GM21717 (cell line): ENCODE data around the gene C10orf53.
"Not testable (repeated sequence)": the region's sequence is repeated elsewhere in the genome, so short reads cannot be mapped to it uniquely, and the experiment has no call there.

Source experiments
- ATAC-seq: cut with Tn5 transposase; IDR thresholded peaks from one replicate; pipeline ENCODE4 v1.9.1; 2021; ENCODE audit warnings: mild to moderate bottlenecking, moderate library complexity; ENCODE audit not compliant: unreplicated experiment

C10orf53 gene

DNA sequence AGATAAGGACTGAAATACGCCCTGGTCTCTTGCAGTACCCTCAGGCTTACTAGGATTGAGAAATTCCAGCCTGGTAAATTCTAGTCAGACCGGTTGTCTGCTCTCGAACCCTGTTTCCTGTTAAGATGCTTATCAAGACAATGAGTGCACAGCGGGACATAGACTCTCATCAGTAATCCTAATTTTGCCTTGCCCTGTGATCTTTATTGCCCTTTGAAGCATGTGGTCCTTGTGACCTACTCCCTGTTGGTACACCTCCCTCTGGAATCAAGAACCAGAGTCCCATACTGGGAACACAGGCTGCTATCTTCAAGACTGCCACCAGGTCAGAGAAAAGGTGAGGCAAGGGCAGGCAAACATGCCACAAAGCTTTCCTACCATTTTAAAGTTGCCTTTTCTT is 7.2 kb downstream of the C10orf53 start:
- no peak for ATAC-seq

DNA sequence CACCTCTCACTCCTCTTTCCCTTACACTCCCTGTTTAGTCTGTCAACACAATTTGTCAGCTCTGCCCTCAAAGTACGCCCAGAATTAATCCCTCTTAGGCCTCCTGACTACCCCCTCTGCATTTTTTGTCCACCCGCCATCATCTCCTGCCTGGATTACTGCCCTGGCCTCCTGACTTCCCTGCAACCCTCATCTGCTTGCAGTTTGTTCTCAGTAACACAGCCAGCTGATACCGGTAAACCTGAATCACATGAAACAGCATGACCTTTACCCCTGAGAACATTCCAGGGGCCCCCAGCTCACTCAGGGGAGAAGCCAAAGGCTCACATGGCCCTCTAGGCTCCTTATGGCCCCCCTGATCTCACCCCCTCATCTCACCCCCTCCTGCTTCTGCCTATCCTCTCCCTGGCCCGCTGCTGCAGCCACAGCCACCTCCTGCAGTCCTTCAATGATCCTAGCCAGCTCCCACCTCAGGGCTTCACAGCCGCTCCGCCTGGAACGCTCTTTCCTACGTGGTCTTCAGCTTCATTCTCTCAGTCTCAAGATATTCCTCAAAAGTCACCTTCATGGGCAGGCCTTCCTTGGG is 8.9 kb downstream of the C10orf53 start:
- no peak for ATAC-seq

DNA sequence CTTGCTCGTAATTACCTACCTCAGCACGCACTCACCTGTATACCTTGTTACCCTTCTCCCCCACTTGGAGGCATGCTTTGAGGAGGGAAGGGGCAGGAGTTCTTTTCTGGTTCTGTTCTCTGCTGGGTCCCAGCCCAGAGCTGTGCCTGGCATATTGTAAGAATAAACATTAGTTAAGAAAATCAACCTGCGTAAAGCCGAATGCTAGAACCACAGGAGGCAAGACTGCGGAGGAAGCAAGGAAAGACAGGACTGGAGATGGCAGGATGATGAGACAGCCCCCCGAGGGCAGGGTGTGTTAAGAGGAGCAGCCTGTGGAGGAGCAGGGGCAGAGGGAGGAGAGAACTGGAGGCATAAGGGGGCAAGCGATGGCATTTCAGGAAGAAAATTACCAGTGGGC is 9.5 kb downstream of the C10orf53 start:
- ATAC-seq = no peak

DNA sequence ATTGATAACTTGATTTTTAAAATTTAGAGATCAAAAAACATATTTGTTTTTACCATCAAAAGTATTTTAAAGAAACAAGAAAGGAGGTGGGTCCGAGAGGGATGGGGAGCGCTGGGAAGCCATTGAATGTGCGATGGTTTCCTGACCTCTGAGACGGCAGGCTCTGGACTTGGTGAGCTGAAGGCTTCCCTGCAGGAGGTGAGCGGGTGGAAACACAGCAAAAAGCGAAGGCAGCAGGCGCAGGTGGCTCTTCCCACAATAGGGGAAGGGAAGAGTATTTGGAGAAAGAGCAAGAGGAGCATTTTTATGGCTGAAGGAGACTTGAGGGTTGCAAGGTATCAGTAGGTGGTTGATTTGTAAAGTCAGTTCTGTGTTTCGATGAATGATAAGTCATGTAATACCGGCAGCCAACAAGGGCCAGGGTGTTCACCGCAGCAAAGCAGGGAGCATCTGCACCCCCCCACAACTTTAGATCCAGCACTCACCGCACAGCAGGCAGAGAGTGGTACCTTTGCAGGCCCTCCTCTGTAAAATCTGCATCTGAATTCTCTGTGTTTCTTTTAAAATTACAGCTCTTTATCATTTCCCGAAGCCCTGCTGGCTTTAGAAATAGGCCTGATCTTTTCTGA is 10.5 kb downstream of the C10orf53 start:
- ATAC-seq = no peak

DNA sequence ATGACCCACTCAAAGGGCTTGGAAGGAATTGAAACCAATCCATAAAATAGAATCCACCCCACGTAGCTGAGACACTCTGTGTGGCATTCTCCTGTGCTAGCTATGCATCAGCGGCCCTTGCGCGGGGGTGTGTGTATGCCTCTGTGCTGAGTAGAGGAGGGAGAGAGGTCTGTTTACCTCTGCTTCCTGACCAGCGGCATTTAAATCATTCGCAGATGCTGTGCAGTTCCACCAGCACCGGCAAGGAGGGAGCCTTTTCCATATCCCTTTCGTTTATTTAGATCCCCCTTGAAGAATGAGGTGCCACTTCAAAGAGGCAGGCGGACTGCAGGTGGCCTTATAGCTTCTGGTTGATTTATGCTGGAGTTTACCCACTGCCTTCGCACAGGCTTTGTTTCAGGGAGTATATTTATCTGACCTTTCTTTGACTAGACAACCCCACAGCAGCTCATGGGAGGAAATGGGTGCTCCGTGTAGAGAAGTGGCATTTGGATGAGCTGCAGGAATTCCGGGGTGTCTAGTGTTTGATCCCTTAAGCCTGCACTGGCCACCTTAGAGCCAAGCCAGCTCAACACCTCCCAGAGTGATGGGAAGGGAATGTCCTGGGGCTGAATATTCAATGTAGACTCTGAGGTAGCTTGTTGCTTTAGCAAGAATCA is 11.4 kb downstream of the C10orf53 start:
- no peak for ATAC-seq

DNA sequence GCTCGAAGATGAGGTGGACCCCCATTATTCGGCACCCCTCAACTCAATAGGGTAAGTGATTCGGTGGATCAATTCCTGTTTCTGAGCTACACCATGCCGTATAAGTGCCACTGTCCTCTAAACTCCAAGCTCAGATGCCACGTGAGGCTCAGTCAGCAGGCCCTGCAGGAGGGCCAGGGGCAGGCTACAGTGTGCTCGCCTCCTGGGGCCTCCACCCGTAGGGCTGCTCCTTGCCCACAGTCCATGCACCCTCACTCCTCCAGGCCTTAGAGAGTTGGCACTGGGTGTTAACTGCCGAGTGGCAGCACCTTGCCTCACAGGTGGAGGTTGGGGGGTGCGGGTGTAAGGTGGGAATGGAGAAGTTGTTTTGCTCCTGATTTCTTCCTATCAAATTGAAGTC is 12.1 kb downstream of the C10orf53 start:
- no peak for ATAC-seq

DNA sequence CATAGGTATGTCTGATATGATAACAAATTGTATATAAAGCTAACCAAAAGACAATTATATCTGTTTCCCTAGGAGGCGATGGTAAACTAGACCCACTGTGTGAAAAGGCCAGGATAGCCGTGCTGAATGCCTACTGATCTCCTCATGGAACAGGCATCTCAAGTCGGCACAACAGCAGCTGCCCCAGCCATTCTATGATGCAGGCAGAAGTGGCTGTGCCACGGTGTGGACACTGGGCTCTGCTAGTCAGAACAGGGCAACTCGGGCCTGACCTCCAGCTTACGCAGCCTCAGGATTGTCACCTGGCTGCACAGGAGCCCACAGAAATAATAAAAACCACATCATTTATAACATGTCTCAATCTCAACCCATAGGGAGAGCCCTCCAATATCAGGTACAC is 15.0 kb downstream of the C10orf53 start:
- no peak for ATAC-seq

DNA sequence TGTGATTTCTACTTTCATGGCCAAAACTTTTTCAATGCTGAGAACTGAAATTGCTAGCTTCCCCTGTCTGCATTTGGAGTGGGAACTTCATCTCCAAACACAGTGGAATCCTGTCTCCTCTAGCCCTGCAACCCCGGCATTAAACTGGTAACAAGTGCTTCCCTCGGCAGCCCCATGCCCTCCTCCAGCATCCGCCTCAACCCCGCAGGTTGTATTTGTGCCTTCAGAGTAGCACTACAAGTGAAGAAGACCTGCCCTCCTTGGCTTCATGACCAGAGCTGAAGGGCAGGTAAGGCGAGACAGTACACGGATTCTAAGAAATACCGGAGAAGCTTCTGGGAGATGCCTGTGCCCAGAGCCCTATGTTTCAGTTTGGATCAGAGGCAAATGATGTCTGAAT is 16.9 kb downstream of the C10orf53 start:
- no peak for ATAC-seq

DNA sequence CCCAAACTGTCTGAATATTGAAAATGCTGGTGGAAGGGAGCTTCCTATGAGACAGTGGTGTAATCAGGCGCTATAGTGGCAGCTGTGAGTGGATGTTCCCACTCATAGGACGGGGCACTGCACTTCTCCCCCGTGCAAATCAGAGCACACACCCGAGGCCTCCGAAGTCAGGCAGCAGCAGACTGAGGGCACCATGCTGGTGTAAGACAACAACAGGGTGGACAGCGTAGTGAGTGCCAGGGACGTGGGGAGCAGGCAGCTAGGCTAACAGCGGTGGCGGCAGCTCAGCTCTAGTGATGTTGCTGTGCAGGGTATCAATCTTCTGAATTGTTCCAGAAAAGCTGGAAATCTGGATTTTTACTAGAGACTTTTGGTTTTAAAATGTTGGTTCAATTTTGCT is 19.2 kb downstream of the C10orf53 start:
- no peak for ATAC-seq

DNA sequence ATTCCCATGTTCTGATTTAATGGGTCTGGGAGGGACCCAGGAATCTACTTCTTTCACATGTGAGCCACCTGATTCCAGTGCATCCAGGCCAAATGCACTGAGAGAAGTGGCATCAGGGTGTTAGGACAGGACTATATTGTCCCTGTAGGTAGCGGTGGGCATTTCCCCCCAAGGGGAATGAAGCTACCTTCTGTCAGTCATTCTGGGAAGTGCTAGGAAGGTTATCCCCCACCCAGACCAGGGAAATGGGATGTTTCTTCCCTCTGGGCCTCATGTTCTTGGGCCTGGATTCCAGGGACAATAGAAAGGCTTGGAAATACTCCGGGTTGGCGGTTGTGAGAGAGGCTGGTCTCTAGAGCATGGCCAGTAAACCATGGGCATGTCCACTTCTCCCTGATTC is 20.8 kb downstream of the C10orf53 start:
- ATAC-seq = no peak

DNA sequence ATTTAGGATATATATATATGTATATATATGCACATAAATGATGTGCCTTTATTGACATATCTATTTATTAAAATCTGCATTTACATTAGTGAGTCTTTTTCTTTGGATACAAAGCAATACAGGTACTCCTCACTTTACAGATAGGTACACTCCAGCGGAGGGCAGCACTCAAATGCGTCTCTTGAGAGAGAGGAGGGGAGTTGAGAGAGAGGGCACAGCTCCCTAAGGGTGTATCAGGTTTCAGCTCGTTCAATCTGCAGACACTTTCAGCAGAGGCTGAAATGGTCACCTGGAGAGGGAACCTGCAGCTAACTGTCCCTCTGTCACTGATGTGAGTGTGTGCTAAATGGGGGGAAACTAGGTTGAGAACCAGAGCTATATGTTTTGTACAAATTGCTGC is 21.5 kb downstream of the C10orf53 start:
- no peak for ATAC-seq

DNA sequence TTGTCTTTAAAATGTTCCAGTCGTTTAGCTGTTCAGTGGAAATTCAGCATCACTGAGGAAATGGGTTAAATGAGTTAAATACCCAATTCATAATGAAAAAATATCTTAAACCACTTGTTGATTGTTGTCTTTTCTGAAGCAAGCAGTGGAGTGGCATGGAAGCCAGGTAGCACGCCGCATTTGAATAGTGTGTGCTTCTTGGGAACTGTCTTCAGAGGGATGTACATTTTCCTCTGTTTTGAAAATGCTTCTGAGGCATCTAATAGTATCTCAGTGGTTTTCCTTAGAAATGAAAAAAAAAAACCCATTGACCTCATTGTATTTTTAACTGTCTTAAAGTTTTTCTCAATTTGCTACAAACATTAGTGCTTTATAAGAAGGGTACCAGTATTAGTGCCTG is 28.1 kb downstream of the C10orf53 start:
- ATAC-seq = no peak

DNA sequence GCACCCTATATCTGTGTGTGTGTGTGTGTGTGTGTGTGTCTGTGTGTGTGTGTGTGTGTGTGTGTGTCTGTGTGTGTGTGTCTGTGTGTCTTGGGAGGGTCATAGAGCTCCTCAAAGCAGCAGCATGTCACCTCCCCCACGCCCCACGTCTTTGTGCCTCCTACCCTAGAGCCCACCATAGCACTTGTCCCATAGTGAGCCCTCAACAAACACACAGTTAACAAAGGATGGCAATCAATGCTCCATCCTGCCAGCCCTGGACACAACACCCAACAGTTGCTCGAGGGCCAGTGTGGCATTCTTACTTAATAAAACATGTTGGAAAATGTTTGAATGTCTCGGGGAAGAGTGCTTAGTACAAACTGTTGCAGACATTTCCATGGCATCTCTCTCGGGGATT is 30.5 kb downstream of the C10orf53 start:
- no peak for ATAC-seq

DNA sequence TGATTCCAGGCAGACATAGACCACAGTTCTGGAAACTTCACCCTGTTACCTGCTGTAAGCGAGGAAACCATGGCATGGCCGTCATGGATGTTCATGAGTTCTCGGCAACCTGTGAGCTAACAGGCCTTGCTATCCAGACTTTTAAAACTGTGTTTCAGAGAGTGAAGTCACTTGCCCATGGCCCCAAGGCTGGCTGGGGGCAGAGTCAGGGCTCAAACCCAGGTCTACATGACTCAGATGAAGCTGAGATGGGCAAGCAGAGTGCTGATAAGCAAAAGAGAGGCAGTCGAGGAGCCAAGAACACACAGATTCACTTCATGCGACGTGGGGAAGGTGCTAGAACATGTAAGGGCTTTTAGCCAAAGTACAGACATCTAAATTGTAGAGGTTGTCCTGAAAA is 31.5 kb downstream of the C10orf53 start:
- no peak for ATAC-seq

DNA sequence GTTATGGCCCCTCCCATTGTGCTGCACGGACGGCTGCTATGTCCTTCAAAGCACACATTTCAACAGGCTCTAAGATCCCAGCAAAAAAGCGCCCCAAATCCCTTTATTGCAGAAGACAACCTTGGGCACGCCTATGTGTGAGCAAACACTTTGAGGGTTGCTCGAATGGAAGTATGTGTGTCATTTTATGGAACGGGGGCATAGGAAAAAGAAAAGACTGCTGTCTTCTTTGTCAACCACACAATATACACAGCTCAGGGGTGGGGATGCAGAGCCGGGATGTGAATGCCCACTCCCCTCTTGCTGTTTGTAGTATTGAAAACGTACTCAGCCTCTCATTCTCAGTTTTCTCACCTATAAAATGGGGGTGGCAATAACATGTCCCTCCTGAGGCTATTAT is 32.0 kb downstream of the C10orf53 start:
- ATAC-seq = no peak

DNA sequence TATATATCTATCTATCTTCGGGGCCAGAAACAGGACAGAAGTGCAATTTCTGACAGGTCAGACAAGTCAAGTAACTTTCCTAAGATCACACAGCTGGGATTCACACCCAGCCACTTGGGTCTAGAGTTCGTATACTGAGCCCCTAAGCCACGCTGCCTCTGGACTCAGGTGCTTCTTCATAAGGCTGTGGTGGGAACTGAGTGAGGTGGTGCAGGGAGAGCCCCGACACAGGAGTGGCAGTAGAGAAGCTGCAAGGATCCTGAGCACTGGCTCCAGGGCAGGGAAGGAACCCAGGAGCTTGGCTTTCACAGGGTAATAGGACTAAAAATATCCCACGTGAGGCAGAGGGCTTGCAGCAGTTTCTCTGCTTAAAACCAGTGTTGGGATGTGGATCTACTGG is 33.8 kb downstream of the C10orf53 start:
- ATAC-seq = no peak

DNA sequence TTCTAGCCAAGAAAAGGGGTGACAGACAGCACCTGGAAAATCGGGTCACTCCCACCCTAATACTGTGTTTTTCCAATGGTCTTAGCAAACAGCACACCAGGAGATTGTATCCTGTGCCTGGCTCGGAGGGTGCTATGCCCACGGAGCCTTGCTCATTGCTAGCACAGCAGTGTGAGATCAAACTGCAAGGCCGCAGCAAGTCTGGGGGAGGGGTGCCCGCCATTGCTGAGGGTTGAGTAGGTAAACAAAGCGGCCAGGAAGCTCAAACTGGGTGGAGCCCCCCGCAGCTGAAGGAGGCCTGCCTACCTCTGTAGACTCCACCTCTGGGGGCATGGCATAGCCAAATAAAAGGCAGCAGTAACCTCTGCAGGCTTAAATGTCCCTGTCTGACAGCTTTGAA is 35.7 kb downstream of the C10orf53 start:
- ATAC-seq = not testable (repeated sequence)

DNA sequence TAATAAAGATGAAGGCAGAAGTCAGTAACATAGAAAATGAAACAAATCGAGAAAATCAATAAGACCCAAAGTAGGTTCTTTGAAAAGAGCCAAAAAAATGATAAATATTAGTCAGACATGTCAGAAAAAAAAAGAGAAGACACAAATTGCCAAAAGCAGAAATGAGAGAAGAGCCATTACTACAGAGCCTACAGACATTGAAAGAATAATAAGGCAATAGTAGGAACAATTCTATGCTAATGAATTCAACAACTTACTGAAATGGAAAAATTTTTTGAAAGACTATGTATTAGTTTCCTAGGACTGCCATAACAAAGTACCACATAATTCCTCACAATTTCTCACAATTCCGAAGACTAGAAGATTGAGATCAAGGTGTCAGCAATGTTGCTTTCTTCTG is 47.1 kb downstream of the C10orf53 start:
- ATAC-seq = no peak

DNA sequence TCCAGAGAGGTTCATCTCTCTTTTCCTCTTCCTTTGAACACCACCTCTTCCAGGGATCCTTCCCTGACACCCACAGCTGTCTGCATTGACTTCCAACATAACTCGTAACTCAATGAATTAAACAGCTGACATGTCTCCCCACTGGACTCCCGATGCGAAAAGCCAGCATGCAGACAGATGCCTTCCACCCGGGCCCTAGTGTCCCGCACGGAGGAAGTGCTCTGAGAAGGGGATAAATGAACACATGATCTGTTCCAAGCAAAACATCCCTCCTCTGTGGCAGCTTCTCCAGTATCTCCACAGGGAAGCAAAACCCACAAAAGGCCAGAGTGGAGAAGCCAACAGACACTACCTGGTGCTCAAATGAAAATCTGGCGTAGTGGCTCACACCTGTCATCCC is 54.4 kb downstream of the C10orf53 start:
- ATAC-seq = no peak

DNA sequence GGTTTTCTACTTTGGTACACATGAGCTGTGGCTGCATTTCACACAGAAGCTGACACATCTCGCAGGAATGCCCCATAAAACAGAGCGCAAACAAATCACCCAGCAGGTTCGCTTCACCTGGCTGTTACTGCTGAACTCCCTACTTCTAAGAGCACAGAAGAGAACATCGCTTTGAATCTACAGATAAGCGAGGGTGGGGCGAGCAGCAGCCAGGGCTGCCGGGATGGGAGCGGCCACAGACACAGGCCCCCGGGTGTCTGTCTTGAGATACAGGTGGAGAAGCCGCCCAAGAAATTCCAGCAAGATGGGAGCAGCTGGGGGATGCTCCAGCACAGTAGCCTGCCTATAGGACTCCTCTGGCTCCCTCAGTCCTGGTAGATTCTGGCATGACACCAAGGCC is 55.2 kb downstream of the C10orf53 start:
- no peak for ATAC-seq

DNA sequence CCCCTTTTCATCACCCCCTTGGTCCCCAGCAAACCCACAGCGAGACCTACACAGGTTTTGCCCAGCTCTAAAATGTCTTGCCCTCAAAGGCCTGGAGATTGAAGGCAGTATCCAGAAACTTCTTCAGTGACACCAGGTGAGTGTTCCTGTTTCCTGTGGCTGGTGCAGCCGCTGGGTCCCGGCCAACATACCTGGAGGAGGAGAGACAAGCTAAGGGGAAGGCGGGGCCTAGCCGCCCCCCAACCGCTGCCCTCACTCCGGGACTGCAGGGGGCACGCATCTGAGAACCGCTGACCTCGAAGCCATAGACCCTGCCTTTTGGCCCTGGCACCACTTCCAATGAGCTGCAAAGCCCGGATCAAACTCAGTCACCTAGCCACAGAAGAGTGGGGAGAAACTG is 55.7 kb downstream of the C10orf53 start:
- no peak for ATAC-seq

DNA sequence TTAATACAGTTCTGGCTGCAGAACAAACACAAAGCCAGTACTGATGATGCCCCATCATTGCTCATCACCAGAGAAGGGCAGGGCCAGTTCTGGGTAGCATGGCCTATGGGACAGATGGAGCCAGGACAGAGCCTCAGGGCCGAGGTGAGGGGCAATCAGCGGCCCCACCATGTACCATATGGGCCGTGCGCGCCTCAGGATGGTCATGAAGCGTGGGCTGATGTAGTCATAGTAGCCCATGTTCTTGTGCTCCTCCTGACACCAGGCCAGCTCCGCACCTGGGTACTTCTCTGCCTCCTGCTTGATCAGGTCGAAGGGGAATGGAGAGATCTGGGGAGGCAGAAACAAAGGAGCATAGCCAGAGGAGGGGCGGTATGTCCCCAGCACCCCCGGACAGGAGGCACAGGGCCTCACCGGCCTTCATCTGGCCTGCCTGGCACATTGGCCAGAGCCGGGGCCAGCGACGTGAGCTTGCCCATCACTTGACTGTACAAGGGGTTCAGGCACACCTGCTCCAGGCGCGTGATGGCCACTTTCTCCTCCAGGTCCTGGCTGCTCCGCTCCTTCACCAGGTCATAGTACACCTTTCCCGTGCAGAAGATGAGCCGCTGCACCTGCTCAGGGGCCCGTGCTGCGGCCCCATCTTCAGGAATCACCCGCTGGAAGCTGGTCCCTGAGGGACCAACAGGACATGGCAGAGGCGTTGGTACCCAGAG is 56.6 kb downstream of the C10orf53 start:
- ATAC-seq = no peak
